Transverse colon (tissue), 4 donors: ENCODE results near the gene HHIP.

Experiments
- CTCF ChIP-seq, 5 experiments: fragments of 200-600 bp in 3 of 5; fragments of 450-650 bp in 2 of 5; sonication (generic) in 3 of 5; IDR thresholded peaks; 1 replicate in 2 of 5; 2 replicates in 3 of 5; pipeline ENCODE4 v1.5.1; 2016 to 2017; ENCODE audit warnings: antibody characterized with exemption in 5 of 5, inconsistent platforms in 3 of 5, mild to moderate bottlenecking in 2 of 5, moderate library complexity in 1 of 5
- POLR2AphosphoS5 ChIP-seq, 3 donors: sonication (generic); formaldehyde crosslinking; IDR thresholded peaks; one replicate each; pipeline ENCODE4 v1.6.1; 2016; ENCODE audit warnings: antibody characterized with exemption in 3 of 3

- no peak for TF ChIP-seq CTCF (IDR thresholded peaks at IDR 0.05)
- TF ChIP-seq POLR2AphosphoS5 (IDR thresholded peaks at IDR 0.05): no peak
These were observed 1.4 kb upstream of the HHIP start for GRCh38 chr4:144644368-144645101.
